CD4-positive, alpha-beta T cell treated with Interferon alpha-2 for 1 hour (primary cell): ENCODE data around the gene ZNF514.
"Not testable (repeated sequence)": the region's sequence is repeated elsewhere in the genome, so short reads cannot be mapped to it uniquely, and the experiment has no call there.

Source experiments
- DNase-seq, 2 donors: peaks; one replicate each; pipeline ENCODE4 v3.0.0-alpha.2; 2020 to 2022

The ZNF514 gene

DNA sequence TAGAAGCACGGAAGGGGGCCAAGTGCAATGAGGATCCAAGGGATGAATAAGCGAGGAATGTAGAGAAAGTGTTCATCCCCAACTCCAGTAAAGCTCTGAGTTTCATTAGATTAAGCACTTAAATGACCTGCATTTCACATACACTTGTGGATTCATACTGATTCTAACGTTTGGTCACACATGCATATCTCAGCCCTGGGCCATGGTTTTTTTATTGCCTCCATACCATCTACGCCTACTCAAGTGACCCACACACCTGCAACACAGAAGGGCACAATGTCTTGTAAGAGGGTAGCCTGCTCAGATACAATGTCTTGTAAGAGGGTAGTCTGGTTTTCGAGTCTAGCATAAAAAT is 37.5 kb downstream of the ZNF514 start:
- DNase-seq = no peak

DNA sequence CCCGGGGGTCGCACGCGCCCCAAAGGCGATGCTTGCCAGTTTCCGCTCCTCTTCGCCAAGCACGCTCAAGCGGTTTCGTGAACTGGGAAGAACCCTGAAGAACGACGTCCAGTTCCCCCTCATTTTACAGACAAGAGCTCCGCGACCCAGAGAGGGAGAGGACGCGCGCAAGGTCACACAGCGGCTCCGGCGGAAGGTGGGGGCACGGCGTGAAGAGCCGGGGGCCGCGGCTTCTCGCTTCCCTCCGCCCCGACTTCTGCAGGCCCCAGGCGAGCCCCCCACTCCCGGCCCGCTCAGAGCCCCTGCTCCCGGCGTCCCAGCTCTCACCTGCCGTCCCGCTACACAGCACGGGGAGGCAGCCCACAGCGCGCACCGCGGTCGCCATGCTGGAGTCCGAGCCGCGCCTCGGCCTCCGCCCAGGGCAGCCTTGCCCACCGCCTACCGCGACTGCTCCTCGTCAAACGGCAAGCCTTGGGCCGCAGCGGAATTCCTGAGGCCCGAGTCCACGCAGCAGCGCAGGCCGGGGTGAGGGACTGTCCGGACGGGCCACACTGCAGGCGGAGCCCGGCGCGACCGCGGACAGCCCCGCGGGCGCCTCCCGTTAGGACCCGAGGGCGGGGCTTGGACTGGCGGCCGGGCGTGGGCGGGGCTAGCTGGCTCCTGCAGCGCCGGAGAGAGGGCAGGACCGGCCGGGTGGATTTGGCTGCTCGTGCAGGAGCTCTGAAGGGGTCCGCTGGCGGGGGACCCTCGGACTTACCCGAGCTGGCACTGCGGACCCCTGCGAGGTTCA is 38.0 kb downstream of the ZNF514 start, which contains the start of gene MRPS5:
Gene MRPS5 (minus strand): TSS at position 402 of the 790 bp plus-strand sequence. CDS start 17 bp downstream, at position 385.
- DNase-seq = peak; percentile 76 to 85

DNA sequence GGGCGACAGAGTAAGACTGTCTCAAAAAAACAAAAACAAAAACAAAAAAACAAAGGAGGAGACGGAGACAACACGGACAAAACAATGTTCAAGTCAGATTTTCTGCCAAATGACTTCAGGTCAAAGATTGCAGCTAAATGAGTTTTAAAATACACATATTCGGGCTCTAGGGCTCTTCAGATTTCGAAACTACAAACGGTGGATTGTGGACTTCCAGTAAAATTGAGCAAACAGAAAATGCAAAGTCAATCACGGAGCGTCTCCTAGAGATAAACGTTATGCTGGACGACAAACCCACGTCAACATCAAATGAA is 38.6 kb downstream of the ZNF514 start:
- DNase-seq = no peak

DNA sequence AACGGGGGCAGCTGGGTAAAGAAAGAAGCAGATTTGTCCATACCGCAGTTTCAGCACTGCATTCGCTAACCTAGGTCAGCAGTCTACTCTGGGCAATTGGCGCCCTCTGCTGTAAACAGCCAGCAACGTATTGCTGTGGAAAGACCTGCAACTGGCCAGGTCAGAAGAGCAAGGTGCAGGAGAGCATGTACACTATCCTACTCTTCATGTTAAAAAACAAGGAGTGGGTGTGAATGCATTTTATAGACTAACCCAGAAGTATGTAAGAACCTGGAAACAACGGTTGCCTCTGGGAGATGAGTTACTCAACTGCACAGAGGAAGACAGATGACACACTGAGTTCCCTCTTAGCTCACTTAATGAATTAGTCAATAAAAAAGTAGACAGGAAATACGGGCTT is 44.2 kb downstream of the ZNF514 start:
- peak; percentile 71 to 81 for DNase-seq

DNA sequence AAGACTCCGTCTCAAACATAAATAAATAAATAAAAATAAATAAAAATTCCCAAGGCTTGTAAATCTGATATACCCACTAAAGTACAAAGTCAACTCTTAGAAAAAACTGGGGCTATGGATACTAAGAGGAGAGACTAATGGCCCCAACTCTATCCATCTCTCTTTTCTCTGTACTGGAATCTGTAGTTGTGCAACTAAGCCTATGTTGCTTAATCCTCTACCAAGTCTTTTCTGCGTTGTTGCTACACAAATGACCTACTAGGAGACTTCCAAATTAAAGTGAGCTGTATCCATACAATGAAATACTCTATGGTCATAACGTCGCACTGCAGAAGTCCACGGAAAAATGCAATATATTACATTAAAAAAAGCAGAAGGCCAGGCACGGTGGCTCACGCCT is 46.2 kb downstream of the ZNF514 start:
- no peak for DNase-seq

DNA sequence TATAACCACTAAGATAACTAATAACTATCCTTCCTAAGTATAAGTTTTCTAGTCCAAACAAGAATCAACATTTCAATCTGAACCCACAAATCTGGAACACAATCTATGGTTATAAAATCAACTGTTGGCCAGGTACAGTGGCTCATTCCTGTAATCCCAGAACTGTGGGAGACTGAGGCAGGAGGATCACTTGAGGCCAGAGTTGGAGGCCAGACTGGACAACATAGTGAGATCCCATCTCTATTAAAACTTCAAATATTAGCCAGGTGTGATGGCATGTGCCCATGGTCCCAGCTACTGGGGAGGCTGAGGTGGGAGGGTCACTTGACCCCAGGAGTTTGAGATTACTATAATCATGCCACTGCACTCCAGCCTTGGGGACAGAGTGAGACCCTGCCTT is 49.3 kb downstream of the ZNF514 start:
- DNase-seq = no peak

DNA sequence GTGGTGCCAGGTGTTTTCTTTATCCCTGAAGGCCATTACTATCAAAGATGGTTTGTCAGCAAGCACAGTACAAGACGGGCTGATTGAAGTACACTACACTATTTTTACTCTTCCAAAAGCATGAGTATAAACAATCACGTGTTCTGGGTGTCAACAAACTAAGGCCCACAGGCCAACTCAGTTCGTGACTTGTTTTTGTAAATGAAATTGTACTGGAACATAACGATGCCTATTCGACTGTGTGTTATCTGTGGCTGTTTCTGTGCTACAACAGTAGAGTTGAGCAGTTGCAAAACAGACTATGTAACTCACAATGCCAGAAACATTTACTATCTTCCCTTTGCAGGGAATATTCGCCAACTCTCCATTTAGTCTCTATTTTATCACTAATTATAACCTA is 50.4 kb downstream of the ZNF514 start:
- no peak for DNase-seq

DNA sequence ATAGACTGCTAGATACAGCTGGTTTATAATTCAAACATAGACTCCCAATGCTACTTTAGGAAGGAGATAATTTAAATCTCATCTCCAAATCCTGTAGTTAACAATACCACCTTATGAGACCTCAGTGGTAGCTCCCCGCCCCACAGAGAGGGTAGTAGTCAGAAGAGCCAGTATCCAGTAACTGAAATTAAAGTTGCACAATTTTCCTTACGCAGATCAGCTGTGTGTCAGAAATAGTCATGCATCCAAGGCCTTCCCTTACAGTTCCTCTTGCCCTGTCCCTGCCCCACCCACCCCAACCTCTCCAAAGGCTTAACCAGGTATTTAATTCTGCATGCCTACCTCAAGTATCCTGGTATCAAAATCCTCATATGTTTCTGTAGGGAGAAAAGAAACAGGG is 53.6 kb downstream of the ZNF514 start:
- DNase-seq = no peak

DNA sequence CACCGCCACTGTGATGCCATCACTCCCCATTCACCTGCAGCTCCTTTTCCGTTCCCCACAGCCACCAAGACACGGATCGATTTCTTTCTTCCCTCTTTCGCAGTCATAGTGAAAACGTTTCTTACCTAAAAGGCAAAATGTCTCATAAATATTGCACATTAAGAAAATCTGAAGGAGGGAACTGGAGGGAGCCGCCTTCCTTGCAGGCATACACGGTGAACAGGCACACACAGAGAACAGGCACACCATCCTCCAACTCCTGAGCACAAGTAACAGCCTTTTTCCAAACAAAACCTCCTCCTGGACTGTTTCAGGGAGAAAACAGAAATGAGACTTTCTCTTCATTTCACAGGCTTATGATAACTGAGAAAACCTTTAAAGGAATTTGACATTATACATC is 55.0 kb downstream of the ZNF514 start:
- DNase-seq = no peak

DNA sequence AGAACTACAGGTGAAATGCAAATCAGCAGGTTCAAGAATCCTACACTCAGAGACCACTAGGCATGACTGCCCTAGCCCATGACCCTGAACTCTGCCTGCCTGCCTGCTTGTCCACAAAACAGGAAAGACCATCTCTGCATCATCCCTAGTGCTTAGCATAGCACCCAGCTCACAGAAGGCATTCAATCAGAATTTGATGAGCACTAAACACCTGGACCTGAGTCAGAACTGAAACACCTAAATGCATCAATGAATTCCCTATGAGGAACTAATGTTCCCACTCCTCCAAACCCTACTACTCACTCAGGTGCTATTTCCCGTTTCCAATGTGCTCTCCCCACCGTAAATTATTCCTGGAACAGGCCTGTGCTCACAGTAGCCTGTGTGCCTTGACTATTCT is 59.7 kb downstream of the ZNF514 start:
- DNase-seq = no peak

DNA sequence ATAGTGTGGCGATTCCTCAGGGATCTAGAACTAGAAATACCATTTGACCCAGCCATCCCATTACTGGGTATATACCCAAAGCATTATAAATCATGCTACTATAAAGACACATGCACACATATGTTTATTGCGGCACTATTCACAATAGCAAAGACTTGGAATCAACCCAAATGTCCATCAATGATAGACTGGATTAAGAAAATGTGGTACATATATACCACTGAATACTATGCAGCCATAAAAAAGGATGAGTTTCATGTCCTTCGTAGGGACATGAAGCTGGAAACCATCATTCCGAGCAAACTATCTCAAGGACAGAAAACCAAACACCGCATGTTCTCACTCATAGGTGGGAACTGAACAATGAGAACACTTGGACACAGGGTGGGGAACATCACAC is 61.4 kb downstream of the ZNF514 start:
- DNase-seq = not testable (repeated sequence)
